ENCODE results near the gene C1orf87.

Gene C1orf87

DNA sequence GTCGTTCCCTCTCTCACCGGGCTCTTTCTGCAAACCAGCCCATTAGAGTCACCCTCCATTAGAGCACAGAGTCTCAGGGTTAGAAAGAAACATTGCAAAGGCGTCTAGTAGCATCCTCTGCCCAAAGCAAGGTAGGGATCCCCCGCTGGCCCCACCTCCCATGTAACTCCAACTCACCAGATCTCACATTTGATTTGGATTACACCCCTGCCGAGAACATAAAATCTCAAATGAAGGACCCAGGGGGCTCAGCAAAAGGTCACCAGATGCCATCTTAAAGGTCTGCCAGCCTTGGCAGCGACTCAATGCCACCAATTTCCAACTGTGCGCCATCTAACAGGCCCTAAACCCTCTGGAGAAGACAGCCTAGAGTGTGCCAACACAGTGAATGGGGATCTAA, 14.1 kb downstream of the C1orf87 start:
- no peak for DNase-seq

GRCh38 chr1:60055336-60055735, 18.2 kb downstream of the C1orf87 start:
- DNase-seq: no peak

GRCh38 chr1:60054374-60054773, 19.2 kb downstream of the C1orf87 start:
- no peak for DNase-seq

DNA sequence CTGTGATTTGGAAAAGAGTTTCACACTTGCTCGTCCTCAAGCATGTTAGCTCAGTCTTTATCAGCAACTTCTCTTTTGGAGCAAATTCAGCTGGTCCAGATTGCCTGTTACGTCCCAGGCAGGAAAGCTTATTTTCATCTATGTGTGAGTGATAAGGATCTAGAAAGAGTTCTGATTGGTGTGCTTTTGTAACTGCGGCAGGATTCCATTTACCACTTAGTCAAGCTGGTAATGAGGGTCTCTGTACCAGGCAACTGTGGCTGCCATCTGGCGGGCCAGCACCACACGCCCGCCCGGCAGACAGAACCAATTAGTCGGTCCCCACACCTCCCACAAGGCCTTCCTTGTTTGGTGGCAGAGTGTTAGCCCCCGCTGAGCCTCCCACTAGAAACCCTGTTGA, 21.0 kb downstream of the C1orf87 start:
- DNase-seq: no peak

GRCh38 chr1:60051191-60051590, 22.4 kb downstream of the C1orf87 start:
- DNase-seq: no peak

GRCh38 chr1:60049188-60049587, 24.4 kb downstream of the C1orf87 start:
- DNase-seq: no peak

DNA sequence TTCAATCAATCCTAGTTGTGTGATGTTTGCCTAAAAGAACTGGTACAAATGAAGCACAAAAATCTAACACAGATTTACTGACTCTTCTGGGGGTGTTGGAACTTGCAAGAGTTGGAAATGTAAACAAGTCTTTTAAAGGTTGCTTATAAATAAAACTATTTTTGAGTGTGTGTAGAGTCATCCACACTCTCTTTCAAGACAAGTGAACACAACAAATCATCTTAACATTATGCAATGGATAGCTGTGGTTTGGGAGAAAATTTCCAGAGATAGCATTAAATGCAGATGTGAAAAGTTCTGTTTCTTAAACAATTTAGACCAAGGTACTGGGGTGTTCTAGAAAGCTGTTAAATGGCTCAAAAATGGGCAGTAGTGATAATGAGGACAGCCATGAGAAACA, 28.7 kb downstream of the C1orf87 start:
- DNase-seq: no peak

DNA sequence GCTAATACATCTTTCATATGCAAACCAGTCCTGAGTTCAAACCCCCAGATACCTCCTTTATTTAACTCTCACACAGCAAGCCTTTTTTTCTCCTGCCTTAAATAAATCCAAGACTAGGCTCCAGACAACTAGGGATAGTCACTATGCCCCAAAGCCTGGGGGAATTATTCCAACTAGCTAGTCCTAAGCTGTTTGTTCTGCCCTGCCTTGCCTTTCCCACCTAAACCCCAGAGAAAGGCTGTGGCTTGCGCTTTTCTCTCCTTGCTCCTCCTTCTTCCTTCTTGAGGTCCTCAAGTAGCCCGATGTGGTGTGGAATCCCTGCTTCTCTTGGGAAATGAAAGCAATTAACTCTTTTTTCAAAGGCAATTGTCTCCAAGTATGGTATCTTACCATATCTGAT, 31.8 kb downstream of the C1orf87 start:
- no peak for DNase-seq

GRCh38 chr1:60037669-60038068, 35.9 kb downstream of the C1orf87 start:
- no peak for DNase-seq

DNA sequence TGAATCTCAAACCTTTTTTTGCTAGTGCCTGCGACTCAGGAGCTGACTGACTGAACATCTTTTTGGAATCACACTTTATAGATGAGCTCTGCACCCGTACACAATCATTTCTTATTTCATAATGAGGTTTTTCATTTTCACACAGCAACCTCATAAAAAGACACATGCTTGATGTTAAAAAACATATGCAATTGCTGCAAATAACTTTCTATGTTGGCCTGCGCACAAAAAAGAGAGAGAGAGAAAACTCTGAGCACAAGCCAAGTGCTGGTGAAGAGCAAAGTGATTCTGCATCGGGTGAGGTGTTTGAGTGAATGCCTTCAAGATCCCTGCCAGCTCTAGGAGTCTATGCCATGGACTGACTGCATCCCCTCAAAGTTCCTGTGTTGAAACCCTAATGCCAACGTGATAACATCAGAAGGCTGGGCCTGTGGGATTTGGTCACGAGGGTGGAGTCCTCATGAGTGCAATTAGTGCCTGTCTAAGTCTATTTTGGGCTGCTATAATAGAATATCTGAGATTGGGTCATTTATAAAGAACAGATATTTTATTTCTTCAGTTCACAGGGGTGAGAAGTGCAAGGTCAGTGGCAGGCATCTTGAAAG, 36.6 kb downstream of the C1orf87 start:
- DNase-seq: no peak

DNA sequence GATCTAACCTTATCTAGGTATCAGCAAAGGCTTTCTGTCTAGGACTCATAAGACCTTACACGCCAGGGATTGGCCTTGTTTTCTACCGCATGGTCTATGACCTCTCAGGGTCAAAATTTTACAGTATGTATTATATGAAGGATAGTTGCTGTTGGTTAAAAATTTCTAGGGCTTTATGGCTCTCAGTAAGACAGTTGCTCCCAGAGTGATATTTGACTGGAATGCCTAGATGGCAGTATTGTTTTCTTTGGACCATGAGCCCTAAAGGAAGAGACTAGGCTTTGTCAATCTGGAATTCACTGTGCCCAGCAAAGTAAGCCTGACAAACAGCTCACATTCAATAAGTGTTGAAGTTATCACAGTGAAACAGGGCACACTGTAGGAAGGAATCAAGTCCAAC, 37.6 kb downstream of the C1orf87 start:
- no peak for DNase-seq

GRCh38 chr1:60034999-60035398, 38.6 kb downstream of the C1orf87 start:
- no peak for DNase-seq

DNA sequence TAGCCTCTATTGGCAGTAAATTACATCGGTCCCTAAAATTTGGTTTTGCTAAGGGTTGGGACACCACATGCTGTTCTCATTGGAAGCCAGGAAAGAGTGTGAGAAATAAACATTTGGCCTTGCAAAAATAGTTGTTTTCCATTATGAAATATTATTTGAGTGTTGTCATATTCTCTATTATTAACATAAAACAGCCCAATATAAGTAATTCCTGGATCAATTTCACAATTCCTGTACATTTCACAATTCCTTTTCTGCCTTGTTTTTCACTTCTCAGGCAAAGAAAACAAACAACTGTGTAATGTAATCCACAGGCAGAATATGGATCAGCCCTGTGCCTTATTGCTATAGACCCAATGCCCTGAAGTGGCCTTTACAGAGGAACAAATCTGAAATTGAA, 40.5 kb downstream of the C1orf87 start:
- no peak for DNase-seq

DNA sequence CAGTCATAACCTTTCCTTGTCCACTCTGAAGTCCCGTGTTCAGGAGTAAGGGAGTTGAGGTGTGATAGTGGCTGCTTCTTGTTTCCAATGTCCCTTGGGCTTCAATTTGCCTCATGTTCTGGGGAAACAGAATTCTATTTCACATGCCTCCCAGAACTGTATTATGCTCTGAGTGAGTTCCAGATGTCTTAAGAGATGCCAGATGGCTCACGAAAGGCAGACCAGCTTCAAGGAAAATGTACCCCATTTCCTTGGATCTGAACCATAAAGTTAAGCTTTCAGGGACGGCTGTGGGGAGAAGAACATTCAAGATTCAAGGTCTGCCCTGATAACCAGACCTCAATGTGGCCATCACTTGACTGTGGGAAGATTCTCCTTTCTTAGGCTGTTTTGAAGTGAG, 42.4 kb downstream of the C1orf87 start:
- DNase-seq: no peak

- no peak for DNase-seq
Observed at GRCh38 chr1:60025552-60025951, 48.0 kb downstream of the C1orf87 start.

GRCh38 chr1:60017508-60018205, 55.9 kb downstream of the C1orf87 start:
- no peak for DNase-seq

DNA sequence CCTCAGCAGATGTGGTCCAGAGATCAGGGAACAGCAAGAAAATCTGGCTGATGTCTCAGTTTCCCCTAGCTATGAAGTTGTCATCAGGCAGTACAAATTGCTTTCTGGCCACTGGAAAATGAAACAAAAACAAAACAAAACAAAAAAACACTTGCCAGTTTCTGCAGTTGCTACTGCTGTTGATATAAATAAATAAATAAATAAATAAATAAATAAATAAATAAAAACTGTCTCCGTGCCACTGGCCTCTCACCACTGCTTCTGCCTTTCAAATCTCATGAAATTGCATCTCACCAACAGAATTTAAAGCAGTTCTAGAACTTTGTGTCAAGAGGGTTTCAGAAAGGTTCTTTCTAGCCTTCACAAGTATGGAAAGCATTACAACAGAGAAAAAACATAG, 62.9 kb downstream of the C1orf87 start:
- no peak for DNase-seq

- no peak for DNase-seq
Observed at GRCh38 chr1:60008500-60008899, 65.1 kb downstream of the C1orf87 start.

DNA sequence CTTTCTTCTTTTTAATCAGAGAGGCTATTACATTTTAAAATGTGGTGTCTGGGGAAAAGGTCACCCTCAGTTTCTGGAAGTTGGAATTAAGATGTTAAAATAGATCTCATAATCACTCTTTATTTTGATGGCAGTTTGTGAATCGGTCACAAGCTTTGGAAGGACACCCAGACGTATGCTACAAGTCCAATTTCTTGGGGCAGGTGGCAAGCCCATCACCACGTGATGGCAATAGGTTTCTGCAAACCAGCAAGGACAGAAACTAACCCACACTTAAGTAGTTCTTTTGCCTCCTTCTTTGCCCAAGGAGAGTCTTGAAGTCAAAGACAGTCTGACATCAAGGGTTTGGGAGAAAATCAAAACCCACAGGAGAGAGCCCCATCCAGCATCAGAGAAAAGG, 72.9 kb downstream of the C1orf87 start:
- no peak for DNase-seq

GRCh38 chr1:59999746-60000145, 73.8 kb downstream of the C1orf87 start:
- no peak for DNase-seq

- DNase-seq: no peak
Observed at GRCh38 chr1:59999006-59999405, 74.6 kb downstream of the C1orf87 start.

- no peak for DNase-seq
Observed at GRCh38 chr1:59997479-59998115, 76.0 kb downstream of the C1orf87 start.

GRCh38 chr1:59994302-59995198, 79.0 kb downstream of the C1orf87 start:
- no peak for DNase-seq

Measured in effector CD8-positive, alpha-beta T cell (primary cell).